ENCODE measurements around the gene DDX24. TPM values are rescaled to one million over a fixed set of nuclear protein-coding genes. Genes with fewer than 3 reads are reported as not detected.

The DDX24 gene
- total RNA-seq, 2 donors from 2014 or later, result 136 to 393 TPM

- DNase-seq (ENCODE audit: low spot score), result no peak
- TF ChIP-seq POLR2AphosphoS5 (IDR thresholded peaks at IDR 0.05) (no peak), POLR2A (IDR thresholded peaks at IDR 0.05) (no peak)
- TF ChIP-seq, protein P1, sequence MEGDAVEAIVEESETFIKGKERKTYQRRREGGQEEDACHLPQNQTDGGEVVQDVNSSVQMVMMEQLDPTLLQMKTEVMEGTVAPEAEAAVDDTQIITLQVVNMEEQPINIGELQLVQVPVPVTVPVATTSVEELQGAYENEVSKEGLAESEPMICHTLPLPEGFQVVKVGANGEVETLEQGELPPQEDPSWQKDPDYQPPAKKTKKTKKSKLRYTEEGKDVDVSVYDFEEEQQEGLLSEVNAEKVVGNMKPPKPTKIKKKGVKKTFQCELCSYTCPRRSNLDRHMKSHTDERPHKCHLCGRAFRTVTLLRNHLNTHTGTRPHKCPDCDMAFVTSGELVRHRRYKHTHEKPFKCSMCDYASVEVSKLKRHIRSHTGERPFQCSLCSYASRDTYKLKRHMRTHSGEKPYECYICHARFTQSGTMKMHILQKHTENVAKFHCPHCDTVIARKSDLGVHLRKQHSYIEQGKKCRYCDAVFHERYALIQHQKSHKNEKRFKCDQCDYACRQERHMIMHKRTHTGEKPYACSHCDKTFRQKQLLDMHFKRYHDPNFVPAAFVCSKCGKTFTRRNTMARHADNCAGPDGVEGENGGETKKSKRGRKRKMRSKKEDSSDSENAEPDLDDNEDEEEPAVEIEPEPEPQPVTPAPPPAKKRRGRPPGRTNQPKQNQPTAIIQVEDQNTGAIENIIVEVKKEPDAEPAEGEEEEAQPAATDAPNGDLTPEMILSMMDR (IDR thresholded peaks at IDR 0.05), result no peak
- H3K4me3 ChIP-seq, result no peak overlapping the region
- H3K36me3 ChIP-seq, result no peaks in the 10 kb centered on the region
- H3K9me3 ChIP-seq, result no peaks in the 10 kb centered on the region
- H3K27ac ChIP-seq, result no peak overlapping the region
- H3K4me1 ChIP-seq (replicated peaks), result no peaks in the 10 kb centered on the region
- whole genome bisulfite sequencing, result 88% methylated on average over 5 of the region's 5 CpGs
- intact Hi-C loops (cut with DNase I), result no loop called here
- H3K27me3 ChIP-seq (replicated peaks; ENCODE audit: insufficient read depth), result no peaks in the 10 kb centered on the region
Observed at GRCh38 chr14:94088516-94088915, 7.5 kb upstream of the DDX24 start.

GRCh38 chr14:94087891-94088290 is 6.9 kb upstream of the DDX24 start:
- Histone ChIP-seq H3K4me3 (no peak overlapping the region), H3K36me3 (no peaks in the 10 kb centered on the region), H3K4me1 (replicated peaks) (no peaks in the 10 kb centered on the region), H3K9me3 (no peaks in the 10 kb centered on the region), H3K27me3 (replicated peaks; ENCODE audit: insufficient read depth) (no peaks in the 10 kb centered on the region), H3K27ac (no peak overlapping the region)
- WGBS, result 93% methylated on average over 4 of the region's 4 CpGs
- no peak for TF ChIP-seq POLR2A (IDR thresholded peaks at IDR 0.05)
- TF ChIP-seq POLR2AphosphoS5 (IDR thresholded peaks at IDR 0.05), result no peak
- TF ChIP-seq, protein P1 (IDR thresholded peaks at IDR 0.05), result no peak
- intact Hi-C loops (cut with DNase I), result no loop called here
- DNase-seq (ENCODE audit: low spot score), result no peak

DNA sequence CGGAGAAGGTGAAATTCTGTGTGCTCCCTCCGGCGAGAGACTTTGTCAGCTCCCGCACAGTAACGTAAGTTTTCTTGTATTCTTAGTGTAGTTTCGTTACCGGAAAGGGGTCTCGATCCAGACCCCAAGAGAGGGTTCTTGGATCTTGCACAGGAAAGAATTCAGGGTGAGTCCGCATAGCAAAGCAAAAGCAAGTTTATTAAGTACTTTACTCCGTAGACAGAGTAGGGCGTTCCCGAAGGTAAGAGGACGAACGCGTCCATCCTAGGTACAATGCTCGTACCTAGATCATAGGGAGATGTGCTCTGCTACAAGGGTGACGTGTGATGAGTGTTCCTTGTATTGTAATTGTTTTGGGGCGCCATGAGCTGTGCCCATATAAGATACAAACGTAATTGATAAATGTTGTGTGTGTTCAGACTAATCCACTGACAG is 401 bp upstream of the DDX24 start:
- intact Hi-C loops (cut with DNase I), result loop anchor here (5.0 kb wide), 1 partner anchor 46 kb away; the partner anchor contains the start of gene IFI27L2
- Histone ChIP-seq H3K27ac (peak overlapping the region; percentile 87 to 88), H3K4me1 (replicated peaks) (peaks cover 16% of the 10 kb centered on the region), H3K36me3 (no peaks in the 10 kb centered on the region), H3K9me3 (no peaks in the 10 kb centered on the region), H3K27me3 (replicated peaks; ENCODE audit: insufficient read depth) (no peaks in the 10 kb centered on the region), H3K4me3 (peak overlapping the region; percentile 93 to 96)
- DNase-seq (ENCODE audit: low spot score), result peak; percentile 10
- under 1% methylated on average over 19 of the region's 19 CpGs for whole genome bisulfite sequencing
- TF ChIP-seq, protein P1 (IDR thresholded peaks at IDR 0.05), result no peak
- TF ChIP-seq POLR2AphosphoS5 (IDR thresholded peaks at IDR 0.05) (no peak), POLR2A (IDR thresholded peaks at IDR 0.05) (no peak)

DNA sequence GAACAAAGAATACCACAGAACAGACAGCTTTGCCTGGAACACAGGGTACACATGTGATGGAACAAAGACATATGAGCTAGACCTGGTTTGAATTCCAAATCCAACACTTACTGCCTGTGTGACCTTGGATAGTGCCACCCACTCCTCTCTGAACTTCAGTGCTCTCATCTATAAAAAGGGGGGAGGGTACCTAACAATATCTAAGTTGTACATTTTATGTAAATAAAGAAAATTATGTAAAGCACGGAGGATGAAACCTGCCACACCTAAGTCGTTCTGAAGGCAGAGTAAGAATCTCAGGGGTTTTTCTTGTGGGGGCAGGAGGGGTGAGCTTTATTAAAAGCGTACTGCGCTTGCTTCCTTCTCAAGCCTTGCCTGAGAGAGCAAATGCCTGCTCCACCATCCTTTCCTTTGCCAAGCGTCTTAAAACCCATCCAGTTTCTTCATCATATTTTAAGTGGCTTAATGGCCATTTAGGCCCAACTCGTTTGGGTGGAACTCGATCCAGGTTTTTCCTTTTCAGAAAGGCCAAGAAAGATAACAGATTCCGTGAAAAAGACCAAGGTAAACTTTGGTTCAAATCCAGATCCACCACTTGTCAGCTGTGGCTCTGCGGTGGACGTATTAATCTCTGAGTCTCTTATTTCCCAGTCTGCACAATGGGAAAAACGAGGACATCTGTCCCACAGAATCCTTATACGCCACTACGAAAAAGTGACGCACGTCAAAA is 946 bp downstream of the DDX24 start:
- Histone ChIP-seq H3K9me3 (no peaks in the 10 kb centered on the region), H3K4me1 (replicated peaks) (peaks cover 16% of the 10 kb centered on the region), H3K27ac (peak overlapping the region; percentile 87 to 88), H3K4me3 (peak overlapping the region; percentile 93 to 96), H3K36me3 (no peaks in the 10 kb centered on the region), H3K27me3 (replicated peaks; ENCODE audit: insufficient read depth) (no peaks in the 10 kb centered on the region)
- intact Hi-C loops (cut with DNase I), result loop anchor here (5.0 kb wide), 1 partner anchor 47 kb away; the partner anchor contains the start of gene IFI27L2
- DNase-seq (ENCODE audit: low spot score), result no peak
- WGBS, result 2% methylated on average over 15 of the region's 15 CpGs
- TF ChIP-seq, protein P1 (IDR thresholded peaks at IDR 0.05), result no peak
- no peak for TF ChIP-seq POLR2AphosphoS5 (IDR thresholded peaks at IDR 0.05)
- TF ChIP-seq POLR2A (IDR thresholded peaks at IDR 0.05), result no peak

GRCh38 chr14:94077823-94078222 is 3.2 kb downstream of the DDX24 start:
- 86% methylated on average over 5 of the region's 5 CpGs for WGBS
- DNase-seq (ENCODE audit: low spot score), result no peak

More at GRCh38 chr14:94077823-94078222, 3.2 kb downstream of the DDX24 start:
- peak overlapping the region in 1 of 2 donors; percentile 93 for H3K4me3 ChIP-seq
- TF ChIP-seq, protein P1 (IDR thresholded peaks at IDR 0.05), result no peak
- TF ChIP-seq POLR2A (IDR thresholded peaks at IDR 0.05), result no peak
- no peak for TF ChIP-seq POLR2AphosphoS5 (IDR thresholded peaks at IDR 0.05)
- intact Hi-C loops (cut with DNase I), result no loop called here
- H3K4me1 ChIP-seq (replicated peaks), result peaks cover 16% of the 10 kb centered on the region
- no peaks in the 10 kb centered on the region for H3K9me3 ChIP-seq
- H3K36me3 ChIP-seq, result no peaks in the 10 kb centered on the region
- no peak overlapping the region for H3K27ac ChIP-seq
- H3K27me3 ChIP-seq (replicated peaks; ENCODE audit: insufficient read depth), result no peaks in the 10 kb centered on the region

Measured in prostate gland (tissue), 2 donors.